HL-60 (cell line): Measurements from ENCODE around the gene RPUSD3.

ENCODE experiments used
- DNase-seq, 2 experiments: peaks; one replicate each; pipeline ENCODE4 v3.0.0-alpha.2; 2010 to 2020; ENCODE audit warnings: low read depth in 1 of 2, low spot score in 1 of 2
- H3K27ac ChIP-seq: fragments of 250-450 bp; sonication (Bioruptor Pico); replicated peaks from 2 replicates; pipeline ENCODE4 v1.5.1; 2020; ENCODE audit warnings: mild to moderate bottlenecking, moderate library complexity
- H3K27me3 ChIP-seq: fragments of 250-450 bp; sonication (Bioruptor Pico); 2 replicates; pipeline ENCODE4 v1.5.1; 2021; ENCODE audit warnings: mild to moderate bottlenecking, moderate library complexity; ENCODE audit not compliant: insufficient read depth, poor library complexity, severe bottlenecking
- H3K4me3 ChIP-seq: replicated peaks from 2 replicates; pipeline ENCODE4 v1.5.1; 2011; ENCODE audit warnings: mild to moderate bottlenecking, control low read depth, low read length; ENCODE audit not compliant: insufficient read depth
- GABPA ChIP-seq: IDR thresholded peaks from 2 replicates; pipeline ENCODE4 v1.6.1; 2012; ENCODE audit warnings: low read depth
- POLR2AphosphoS5 ChIP-seq: IDR thresholded peaks from 2 replicates; pipeline ENCODE4 v1.6.1; 2012; ENCODE audit warnings: low read depth
- REST ChIP-seq: IDR thresholded peaks from 2 replicates; pipeline ENCODE4 v1.6.1; 2012; ENCODE audit warnings: low read depth; ENCODE audit not compliant: insufficient replicate concordance
- SPI1 ChIP-seq: IDR thresholded peaks from 2 replicates; pipeline ENCODE4 v1.6.1; 2012; ENCODE audit warnings: low read depth, mild to moderate bottlenecking, borderline replicate concordance
- TF ChIP-seq, protein P1 (sequence below): IDR thresholded peaks from one replicate; pipeline ENCODE4 v1.5.1; 2011; ENCODE audit warnings: low read length, control low read depth, inconsistent platforms; ENCODE audit not compliant: insufficient read depth

The RPUSD3 gene

DNA sequence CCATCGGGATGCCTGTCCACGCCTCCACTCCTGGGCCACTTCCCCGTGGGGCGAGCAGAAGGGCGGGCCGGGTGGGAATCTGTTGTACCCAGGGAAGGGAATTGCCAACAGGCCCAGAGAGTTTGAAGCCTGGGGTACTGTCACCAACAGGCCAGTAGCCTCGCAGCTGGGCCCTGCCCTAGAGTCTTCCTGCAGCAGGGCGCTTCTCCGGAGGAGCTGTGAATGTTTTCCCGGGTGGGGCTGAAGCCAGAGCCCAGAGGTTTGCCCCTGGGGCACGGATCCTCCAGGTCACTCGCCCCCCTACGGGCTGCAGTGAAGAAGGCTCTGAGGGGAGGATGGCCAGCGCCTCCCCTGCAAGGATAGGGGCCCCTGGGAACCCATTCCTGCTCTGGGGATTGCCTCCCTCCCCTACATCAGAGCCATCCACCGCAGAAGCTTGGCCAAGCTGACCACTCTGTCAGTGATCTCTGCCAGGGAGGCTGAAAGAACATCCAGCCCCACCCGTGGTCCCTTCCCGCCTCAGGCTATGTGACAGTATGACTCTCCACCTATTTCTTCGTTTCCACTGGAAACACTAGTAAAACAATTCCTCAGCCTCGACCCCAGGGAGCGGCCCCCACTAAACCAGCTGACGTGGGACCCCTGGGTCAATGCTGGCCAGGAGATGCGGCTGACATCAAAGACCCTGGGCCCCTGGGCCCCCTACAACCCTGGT is 19.4 kb upstream of the RPUSD3 start:
- Histone ChIP-seq H3K4me3 (no peak overlapping the region), H3K27ac (no peak overlapping the region), H3K27me3 (no peaks in the 10 kb centered on the region)
- TF ChIP-seq GABPA (no peak), REST (no peak), SPI1 (no peak), POLR2AphosphoS5 (no peak)
- TF ChIP-seq, protein P1, sequence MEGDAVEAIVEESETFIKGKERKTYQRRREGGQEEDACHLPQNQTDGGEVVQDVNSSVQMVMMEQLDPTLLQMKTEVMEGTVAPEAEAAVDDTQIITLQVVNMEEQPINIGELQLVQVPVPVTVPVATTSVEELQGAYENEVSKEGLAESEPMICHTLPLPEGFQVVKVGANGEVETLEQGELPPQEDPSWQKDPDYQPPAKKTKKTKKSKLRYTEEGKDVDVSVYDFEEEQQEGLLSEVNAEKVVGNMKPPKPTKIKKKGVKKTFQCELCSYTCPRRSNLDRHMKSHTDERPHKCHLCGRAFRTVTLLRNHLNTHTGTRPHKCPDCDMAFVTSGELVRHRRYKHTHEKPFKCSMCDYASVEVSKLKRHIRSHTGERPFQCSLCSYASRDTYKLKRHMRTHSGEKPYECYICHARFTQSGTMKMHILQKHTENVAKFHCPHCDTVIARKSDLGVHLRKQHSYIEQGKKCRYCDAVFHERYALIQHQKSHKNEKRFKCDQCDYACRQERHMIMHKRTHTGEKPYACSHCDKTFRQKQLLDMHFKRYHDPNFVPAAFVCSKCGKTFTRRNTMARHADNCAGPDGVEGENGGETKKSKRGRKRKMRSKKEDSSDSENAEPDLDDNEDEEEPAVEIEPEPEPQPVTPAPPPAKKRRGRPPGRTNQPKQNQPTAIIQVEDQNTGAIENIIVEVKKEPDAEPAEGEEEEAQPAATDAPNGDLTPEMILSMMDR = no peak
- DNase-seq = no peak

DNA sequence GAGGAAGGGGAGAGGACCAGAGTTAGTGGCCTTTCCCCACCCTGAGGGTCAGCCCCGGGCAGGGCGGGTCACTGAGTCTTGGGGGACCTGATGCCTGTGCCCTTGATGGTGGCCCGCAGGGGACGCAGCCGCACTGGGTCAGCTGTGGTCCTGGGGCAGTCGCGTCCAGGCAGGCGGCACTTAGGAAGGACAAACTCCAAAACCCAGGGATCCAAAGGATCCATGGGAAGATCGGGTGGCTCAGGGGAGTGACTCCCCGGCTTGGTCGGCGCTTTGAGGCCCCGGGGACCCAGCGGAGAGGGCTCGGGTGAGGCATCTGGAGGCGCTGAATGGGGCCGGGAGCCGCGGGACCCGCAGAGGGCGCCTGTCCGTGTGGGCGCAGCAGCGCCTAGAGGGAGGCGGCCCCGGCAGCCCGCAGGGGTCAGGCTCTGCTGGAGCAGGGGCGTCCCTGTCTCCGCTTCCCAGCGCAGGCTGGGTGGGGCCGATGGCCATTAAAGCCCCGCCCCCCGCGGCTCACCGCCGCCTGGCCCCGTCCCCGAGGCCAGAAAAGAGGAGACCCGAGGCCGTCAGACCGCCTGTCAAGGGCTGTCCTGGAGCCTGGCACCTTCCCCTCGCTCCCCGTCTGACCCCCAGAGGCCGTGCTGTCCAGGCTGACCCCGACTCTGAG is 18.7 kb upstream of the RPUSD3 start:
- TF ChIP-seq, protein P1 = no peak
- TF ChIP-seq POLR2AphosphoS5 (no peak), SPI1 (no peak), GABPA (no peak), REST (no peak)
- DNase-seq = no peak
- H3K27me3 ChIP-seq = no peaks in the 10 kb centered on the region
- H3K27ac ChIP-seq = no peak overlapping the region
- H3K4me3 ChIP-seq = no peak overlapping the region

DNA sequence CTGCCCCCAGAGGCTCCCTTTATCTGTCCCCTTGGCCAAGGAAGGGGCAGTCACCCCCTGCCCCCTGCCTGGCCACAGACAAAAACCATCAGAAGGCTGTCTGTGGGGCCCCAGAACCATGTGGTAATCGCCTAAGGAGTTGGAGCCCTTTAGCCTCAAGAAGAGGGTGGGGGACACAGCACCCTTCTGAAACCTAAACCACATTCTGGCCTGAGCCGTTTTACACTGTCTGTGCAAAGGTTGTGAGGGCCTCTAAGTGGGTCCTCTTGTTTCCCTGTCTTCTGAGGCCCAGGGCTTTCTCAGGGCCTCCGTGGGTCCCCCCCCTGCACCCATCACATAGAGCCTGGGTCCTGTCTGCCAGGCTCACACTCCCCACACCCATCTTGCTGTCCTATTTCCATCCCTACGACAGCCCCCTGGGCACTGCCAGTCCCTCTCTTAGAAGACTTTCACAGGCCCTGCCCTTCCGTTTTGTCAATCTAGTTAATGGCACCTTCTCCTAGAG is 17.9 kb upstream of the RPUSD3 start:
- no peaks in the 10 kb centered on the region for H3K27me3 ChIP-seq
- H3K27ac ChIP-seq = no peak overlapping the region
- TF ChIP-seq REST (no peak), POLR2AphosphoS5 (no peak), GABPA (no peak), SPI1 (no peak)
- TF ChIP-seq, protein P1 = no peak
- H3K4me3 ChIP-seq = no peak overlapping the region
- DNase-seq = no peak
